Right cardiac atrium (tissue), 5 donors: ENCODE data around the gene MAP3K7CL. TPM values are rescaled to one million over a fixed set of nuclear protein-coding genes. Genes with fewer than 3 reads are reported as not detected.

ENCODE experiments used
- ATAC-seq, 2 donors: fragments of 200-7000 bp; cut with Tn5 transposase; one replicate each; pipeline versions ENCODE4 v1.8.0 to v1.9.1; 2020; ENCODE audit warnings: moderate library complexity in 2 of 2, mild to moderate bottlenecking in 1 of 2
- DNase-seq, 3 donors: peaks; one replicate each; pipeline ENCODE4 v3.0.0-alpha.2; 2020
- H3K27ac ChIP-seq: one replicate; pipeline ENCODE4 v1.5.1; 2013; ENCODE audit warnings: mild to moderate bottlenecking, low read length, control low read depth, moderate library complexity
- H3K27me3 ChIP-seq: one replicate; pipeline ENCODE4 v1.6.1; 2013; ENCODE audit not compliant: control insufficient read depth, insufficient read depth
- H3K4me1 ChIP-seq: one replicate; pipeline ENCODE4 v1.6.1; 2013; ENCODE audit warnings: low read length; ENCODE audit not compliant: control insufficient read depth, insufficient read depth
- H3K4me3 ChIP-seq: one replicate; pipeline ENCODE4 v1.5.1; 2013; ENCODE audit warnings: low read length, control low read depth
- H3K9me3 ChIP-seq: one replicate; pipeline ENCODE4 v1.6.1; 2013; ENCODE audit warnings: low read length; ENCODE audit not compliant: control insufficient read depth
- WGBS: extraction: QIAGEN DNeasy Blood & Tissue Kit; methylation state at CpG from one replicate; pipeline ENCODE4 v1.1.7; 2013; 5-methylcytosine and 5-hydroxymethylcytosine counted together
- intact Hi-C, 4 donors: fragments of 100-400 bp; cut with DNase I; formaldehyde crosslinking; loops; one replicate each; pipeline versions ENCODE4 v1.11.0 to v1.14.0; 2022 to 2023
- polyA plus RNA-seq: library from polyadenylated mRNA; stranded (reverse); fragments of 200-250 nt; gene quantifications from one replicate; pipeline ENCODE4 v1.2.3, GENCODE V29; 2013
- total RNA-seq, 4 donors: library from RNA; stranded (reverse); fragmentation: NEBNext Ultra II Directional; extraction: Animal tissue kit (Norgen Biotek cat#: 25700); gene quantifications; one replicate each; pipeline ENCODE4 v1.2.1, GENCODE V29; 2021
- donor health status: healthy with polysubstance abuse.
- donor health status: DM: no; HTN: yes; CAD: no.
- donor health status: DM: no; HTN: no; CAD: no.
- donor health status: DM: no; HTN: yes; CAD: no; lungs with severe emphysema.
- donor health status: DM: yes; HTN: yes; CAD: no.

MAP3K7CL gene
- total and polyA plus RNA-seq, 5 donors, result 1.8 to 6.0 (median 3.2) TPM

GRCh38 chr21:29182691-29183092 is 52.2 kb downstream of the MAP3K7CL start:
- DNase-seq (no peak), ATAC-seq (no peak)
- H3K9me3 ChIP-seq, result no peaks in the 10 kb centered on the region
- WGBS, result 51% methylated on average over 4 of the region's 4 CpGs
- H3K4me1 ChIP-seq, result no peaks in the 10 kb centered on the region
- peak overlapping the region; percentile 61 for H3K27ac ChIP-seq
- intact Hi-C loops, result no loop called here
- H3K4me3 ChIP-seq, result peak overlapping the region; percentile 84
- no peaks in the 10 kb centered on the region for H3K27me3 ChIP-seq

DNA sequence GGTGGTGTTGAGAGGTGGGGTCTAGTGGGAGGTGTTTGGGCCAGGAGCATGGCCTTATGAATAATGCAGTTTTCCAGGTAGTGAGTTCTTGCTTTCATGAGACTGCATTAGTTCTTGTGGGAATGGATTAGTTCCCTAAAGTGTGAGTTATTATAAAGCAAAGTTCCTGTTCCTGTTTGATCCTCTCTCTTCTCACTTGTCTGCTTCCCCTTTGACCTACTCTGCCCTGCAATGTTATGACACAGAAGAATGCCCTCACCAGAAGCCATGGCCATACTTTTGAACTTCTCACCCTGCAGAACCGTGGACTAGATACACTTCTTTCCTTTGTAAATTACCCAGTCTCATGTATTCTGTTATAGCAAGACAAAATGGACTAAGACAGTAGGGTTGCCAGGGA is 53.6 kb downstream of the MAP3K7CL start:
- Histone ChIP-seq H3K4me1 (peaks cover 2% of the 10 kb centered on the region), H3K9me3 (no peaks in the 10 kb centered on the region), H3K4me3 (no peak overlapping the region), H3K27me3 (no peaks in the 10 kb centered on the region), H3K27ac (no peak overlapping the region)
- 64% methylated on average over 1 of the region's 1 CpG for WGBS
- ATAC-seq (peak; percentile 48 to 55), DNase-seq (no peak)
- intact Hi-C loops, result no loop called here

- ATAC-seq, result no peak
- no peaks in the 10 kb centered on the region for H3K27me3 ChIP-seq
- H3K4me3 ChIP-seq, result no peak overlapping the region
- H3K27ac ChIP-seq, result no peak overlapping the region
- peaks cover 2% of the 10 kb centered on the region for H3K4me1 ChIP-seq
- WGBS, result 81% methylated on average over 1 of the region's 1 CpG
- DNase-seq, result no peak
- no peaks in the 10 kb centered on the region for H3K9me3 ChIP-seq
- intact Hi-C loops, result no loop called here
Measured at GRCh38 chr21:29185172-29185571, 54.7 kb downstream of the MAP3K7CL start.

DNA sequence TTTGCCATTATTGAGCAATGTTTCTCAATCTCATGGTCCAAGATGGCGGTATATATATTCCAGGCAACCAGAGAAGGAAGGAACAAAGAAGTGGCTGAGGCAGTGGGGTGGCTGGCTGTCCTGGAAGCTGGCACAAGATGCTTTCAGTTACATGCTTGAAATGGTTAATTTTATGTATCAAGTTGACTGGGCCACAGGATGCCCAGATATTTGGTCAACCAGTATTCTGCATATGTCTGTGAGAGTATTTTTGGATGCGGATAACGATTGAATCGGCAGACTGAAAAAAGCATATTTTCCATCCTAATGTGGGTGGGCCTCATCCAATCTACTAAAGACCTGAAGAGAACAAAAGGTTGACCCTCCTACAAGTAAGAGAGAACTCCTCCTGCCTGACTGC is 55.2 kb downstream of the MAP3K7CL start:
- peaks cover 2% of the 10 kb centered on the region for H3K4me1 ChIP-seq
- no peak for DNase-seq
- no peak for ATAC-seq
- no peaks in the 10 kb centered on the region for H3K27me3 ChIP-seq
- H3K9me3 ChIP-seq, result no peaks in the 10 kb centered on the region
- intact Hi-C loops, result no loop called here
- 95% methylated on average over 4 of the region's 4 CpGs for WGBS
- H3K4me3 ChIP-seq, result no peak overlapping the region
- H3K27ac ChIP-seq, result no peak overlapping the region

- Histone ChIP-seq H3K4me1 (peaks cover 2% of the 10 kb centered on the region), H3K4me3 (no peak overlapping the region), H3K27me3 (no peaks in the 10 kb centered on the region), H3K27ac (no peak overlapping the region), H3K9me3 (no peaks in the 10 kb centered on the region)
- DNase-seq (no peak), ATAC-seq (no peak)
- intact Hi-C loops, result no loop called here
Measured at GRCh38 chr21:29186246-29186645, 55.8 kb downstream of the MAP3K7CL start.

DNA sequence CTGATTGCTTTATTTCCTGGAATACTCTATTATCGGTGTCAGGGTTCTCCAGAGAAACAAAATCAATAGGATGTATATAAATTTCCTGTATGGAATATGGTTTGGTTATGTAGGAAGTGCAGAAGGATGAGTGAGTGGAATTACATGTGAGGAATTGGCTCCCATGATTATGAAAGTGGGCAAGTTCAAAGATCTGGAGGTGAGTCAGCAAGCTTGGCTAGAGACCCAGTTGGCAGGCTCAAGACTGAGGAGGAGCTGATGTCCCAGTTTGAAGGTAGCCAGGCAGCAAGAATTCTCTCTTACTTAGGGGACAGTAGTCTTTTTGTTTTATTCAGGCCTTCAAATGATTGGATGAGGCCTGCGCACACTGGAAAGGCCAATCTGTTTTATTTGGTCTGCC is 57.5 kb downstream of the MAP3K7CL start:
- 80% methylated on average over 2 of the region's 2 CpGs for WGBS
- H3K4me1 ChIP-seq, result peaks cover 2% of the 10 kb centered on the region
- H3K4me3 ChIP-seq, result no peak overlapping the region
- H3K27me3 ChIP-seq, result no peaks in the 10 kb centered on the region
- H3K9me3 ChIP-seq, result no peaks in the 10 kb centered on the region
- DNase-seq, result peak in 1 of 3 donors; percentile 47
- H3K27ac ChIP-seq, result no peak overlapping the region
- intact Hi-C loops, result no loop called here
- ATAC-seq, result peak; percentile 26 to 55

- Histone ChIP-seq H3K27ac (no peak overlapping the region), H3K4me3 (no peak overlapping the region), H3K9me3 (no peaks in the 10 kb centered on the region), H3K27me3 (no peaks in the 10 kb centered on the region), H3K4me1 (peaks cover 2% of the 10 kb centered on the region)
- intact Hi-C loops, result no loop called here
- 91% methylated on average over 2 of the region's 2 CpGs for WGBS
- no peak for DNase-seq
- no peak for ATAC-seq
Measured at GRCh38 chr21:29189353-29189752, 58.9 kb downstream of the MAP3K7CL start.

- no peak overlapping the region for H3K27ac ChIP-seq
- peaks cover 2% of the 10 kb centered on the region for H3K4me1 ChIP-seq
- no peak overlapping the region for H3K4me3 ChIP-seq
- WGBS, result 83% methylated on average over 2 of the region's 2 CpGs
- intact Hi-C loops, result no loop called here
- no peaks in the 10 kb centered on the region for H3K9me3 ChIP-seq
- H3K27me3 ChIP-seq, result no peaks in the 10 kb centered on the region
- no peak for ATAC-seq
- DNase-seq, result peak in 1 of 3 donors; percentile 32
Measured at GRCh38 chr21:29190923-29191331, 60.5 kb downstream of the MAP3K7CL start.

- ATAC-seq (peak; percentile 51 to 68), DNase-seq (peak; percentile 40 to 72 (median 66))
- Histone ChIP-seq H3K27me3 (no peaks in the 10 kb centered on the region), H3K27ac (peak overlapping the region; percentile 36), H3K4me1 (peaks cover 3% of the 10 kb centered on the region), H3K4me3 (peak overlapping the region; percentile 66), H3K9me3 (no peaks in the 10 kb centered on the region)
- intact Hi-C loops, result no loop called here
- 30% methylated on average over 10 of the region's 10 CpGs for WGBS
Measured at GRCh38 chr21:29193072-29193471, 62.6 kb downstream of the MAP3K7CL start.

GRCh38 chr21:29193901-29194300 is 63.5 kb downstream of the MAP3K7CL start:
- intact Hi-C loops, result no loop called here
- ATAC-seq, result no peak
- Histone ChIP-seq H3K27me3 (no peaks in the 10 kb centered on the region), H3K4me3 (peak overlapping the region; percentile 66), H3K4me1 (peaks cover 2% of the 10 kb centered on the region), H3K27ac (no peak overlapping the region), H3K9me3 (no peaks in the 10 kb centered on the region)
- 67% methylated on average over 6 of the region's 6 CpGs for WGBS
- DNase-seq, result no peak

DNA sequence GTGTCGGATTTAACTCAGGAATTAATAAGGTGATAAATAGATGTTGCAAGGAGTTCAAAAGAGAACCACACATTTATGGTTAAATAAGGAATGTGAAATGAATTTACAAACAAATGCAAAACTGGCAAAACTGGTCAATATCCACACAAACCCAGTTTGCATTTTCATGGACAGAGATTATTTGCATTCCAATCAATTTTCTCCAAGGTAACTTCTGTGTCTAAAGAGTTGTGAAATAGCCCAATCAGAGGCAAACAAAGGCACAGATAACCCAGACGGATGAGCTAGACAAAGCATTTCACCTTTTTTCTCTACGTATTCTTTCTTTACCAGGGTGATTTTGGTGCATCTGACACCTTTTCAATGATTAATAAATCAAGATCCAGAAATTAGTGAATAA is 63.9 kb downstream of the MAP3K7CL start:
- no peaks in the 10 kb centered on the region for H3K9me3 ChIP-seq
- no peak overlapping the region for H3K27ac ChIP-seq
- peak overlapping the region; percentile 66 for H3K4me3 ChIP-seq
- WGBS, result 66% methylated on average over 3 of the region's 3 CpGs
- no peak for DNase-seq
- intact Hi-C loops, result no loop called here
- H3K4me1 ChIP-seq, result peaks cover 2% of the 10 kb centered on the region
- no peaks in the 10 kb centered on the region for H3K27me3 ChIP-seq
- no peak for ATAC-seq

DNA sequence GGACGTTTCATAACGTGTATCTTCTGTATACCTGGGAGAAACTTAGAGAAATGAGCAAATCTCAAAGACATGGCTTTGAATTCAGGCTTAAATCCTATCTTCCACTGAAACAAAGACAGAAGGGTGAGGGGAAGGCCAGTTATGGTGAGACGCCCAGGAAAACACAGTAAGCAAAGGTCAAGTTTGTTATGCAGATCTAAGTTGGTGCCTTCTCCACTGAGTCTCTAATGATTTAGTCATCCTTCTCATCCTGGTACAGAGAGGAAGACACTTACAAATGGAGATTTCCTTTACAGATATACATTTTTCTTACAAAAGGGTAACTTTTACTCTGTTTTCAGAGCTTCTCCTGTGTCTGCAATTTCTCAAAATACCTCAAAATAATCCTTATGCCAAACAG is 64.4 kb downstream of the MAP3K7CL start:
- intact Hi-C loops, result no loop called here
- no peak overlapping the region for H3K27ac ChIP-seq
- ATAC-seq, result peak in 1 of 2 donors; percentile 29
- DNase-seq, result no peak
- no peaks in the 10 kb centered on the region for H3K27me3 ChIP-seq
- peak overlapping the region; percentile 66 for H3K4me3 ChIP-seq
- peaks cover 2% of the 10 kb centered on the region for H3K4me1 ChIP-seq
- WGBS, result 48% methylated on average over 3 of the region's 3 CpGs
- H3K9me3 ChIP-seq, result no peaks in the 10 kb centered on the region
